ENCODE measurements around the gene MRPL20. TPM values are rescaled to one million over a fixed set of nuclear protein-coding genes. Genes with fewer than 3 reads are reported as not detected.

MRPL20 gene
- total and polyA plus RNA-seq, 9 of the 15 experiments (the other 6 are each of a cell fraction or from before 2014, with no cell fraction given) = 180 to 671 (median 229) TPM

DNA sequence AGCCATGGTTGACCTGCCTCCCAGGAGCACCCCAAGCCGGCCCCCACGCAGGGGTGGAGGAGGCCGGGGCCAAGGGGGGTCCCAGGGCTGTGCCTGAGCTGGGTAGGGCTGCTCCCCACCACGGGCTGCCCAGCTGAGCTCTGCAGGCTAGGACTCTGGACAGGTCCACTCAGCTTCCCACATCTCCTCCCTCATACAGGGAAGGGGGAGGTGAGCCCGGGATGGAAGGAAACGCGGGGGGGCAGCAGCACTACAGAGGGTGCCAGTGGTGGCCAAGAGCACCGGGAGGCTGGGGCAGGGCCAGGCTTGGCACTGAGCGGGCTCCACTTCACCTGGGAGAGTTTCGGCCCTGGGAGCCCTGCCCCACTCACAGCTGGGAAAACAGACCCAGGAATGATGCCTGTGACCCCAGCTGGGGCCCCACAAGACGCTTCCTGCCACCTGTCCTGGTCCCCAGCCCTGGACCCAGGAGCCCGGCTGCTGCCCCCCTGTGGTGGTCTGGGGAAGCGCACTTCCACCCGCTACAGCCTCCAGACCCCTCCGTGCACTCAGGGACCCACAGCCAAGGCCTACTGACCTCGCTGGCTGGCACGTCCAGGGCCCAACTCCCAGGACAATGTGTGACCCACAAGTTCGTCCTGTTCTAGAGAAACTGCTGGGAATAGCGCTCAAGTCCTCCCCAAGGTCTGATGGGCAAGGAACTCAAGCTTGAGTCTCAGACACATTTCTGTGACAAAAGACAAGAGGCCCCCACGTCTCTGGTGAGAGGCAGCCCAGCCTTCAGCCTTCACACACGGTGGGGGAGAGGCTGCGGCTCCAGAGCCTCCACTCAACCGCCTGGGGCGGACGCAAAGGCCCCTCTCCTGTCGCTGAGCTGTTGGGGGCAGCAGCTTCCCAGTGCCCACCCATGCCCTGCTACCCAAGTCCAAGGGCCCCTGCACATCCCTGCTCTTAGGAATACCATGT lies 35.1 kb downstream of the MRPL20 start (continued):
- TF ChIP-seq, protein P1, sequence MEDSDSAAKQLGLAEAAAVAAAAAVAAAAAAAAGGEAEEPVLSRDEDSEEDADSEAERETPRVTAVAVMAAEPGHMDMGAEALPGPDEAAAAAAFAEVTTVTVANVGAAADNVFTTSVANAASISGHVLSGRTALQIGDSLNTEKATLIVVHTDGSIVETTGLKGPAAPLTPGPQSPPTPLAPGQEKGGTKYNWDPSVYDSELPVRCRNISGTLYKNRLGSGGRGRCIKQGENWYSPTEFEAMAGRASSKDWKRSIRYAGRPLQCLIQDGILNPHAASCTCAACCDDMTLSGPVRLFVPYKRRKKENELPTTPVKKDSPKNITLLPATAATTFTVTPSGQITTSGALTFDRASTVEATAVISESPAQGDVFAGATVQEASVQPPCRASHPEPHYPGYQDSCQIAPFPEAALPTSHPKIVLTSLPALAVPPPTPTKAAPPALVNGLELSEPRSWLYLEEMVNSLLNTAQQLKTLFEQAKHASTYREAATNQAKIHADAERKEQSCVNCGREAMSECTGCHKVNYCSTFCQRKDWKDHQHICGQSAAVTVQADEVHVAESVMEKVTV (CRISPR knock-in tag; IDR thresholded peaks at IDR 0.05) = 0 out of 2 replicates have a peak, but pooled peaks have one; percentile 20
- TF ChIP-seq MCM3 (IDR thresholded peaks at IDR 0.05) (no peak), SIN3B (IDR thresholded peaks at IDR 0.05; ENCODE audit: low read depth) (peak; percentile 19; the same call in 1 of the 2 replicates), HMGN3 (IDR thresholded peaks at IDR 0.05; ENCODE audit: borderline replicate concordance, extremely low read depth, insufficient read length, low read depth, low read length) (peak; percentile 36), MTA3 (IDR thresholded peaks at IDR 0.05; ENCODE audit: borderline replicate concordance) (peak; percentile 36; the same call in 1 of the 2 replicates), ZNF232 (CRISPR knock-in tag; IDR thresholded peaks at IDR 0.05) (no peak), ELF2 (CRISPR knock-in tag; IDR thresholded peaks at IDR 0.05) (peak; percentile 55; the same call in 1 of the 2 replicates), STAG1 (CRISPR knock-in tag; IDR thresholded peaks at IDR 0.05; ENCODE audit: borderline replicate concordance) (0 out of 2 replicates have a peak, but pooled peaks have one; percentile 17), CREM (IDR thresholded peaks at IDR 0.05; ENCODE audit: low read depth) (0 out of 2 replicates have a peak, but pooled peaks have one; percentile 27), HSF4 (CRISPR knock-in tag; IDR thresholded peaks at IDR 0.05; ENCODE audit: borderline replicate concordance) (no peak), SMC3 (conservative IDR thresholded peaks at IDR 0.05; ENCODE audit: insufficient read depth, low read depth, low read length) (peak; percentile 88), ZBTB7A (IDR thresholded peaks at IDR 0.05; ENCODE audit: borderline replicate concordance, control insufficient read depth, low read depth, low read length) (peak; percentile 86; the same call in 1 of the 2 replicates), ZNF24 (IDR thresholded peaks at IDR 0.05) (no peak)
- TF ChIP-seq, protein P2, sequence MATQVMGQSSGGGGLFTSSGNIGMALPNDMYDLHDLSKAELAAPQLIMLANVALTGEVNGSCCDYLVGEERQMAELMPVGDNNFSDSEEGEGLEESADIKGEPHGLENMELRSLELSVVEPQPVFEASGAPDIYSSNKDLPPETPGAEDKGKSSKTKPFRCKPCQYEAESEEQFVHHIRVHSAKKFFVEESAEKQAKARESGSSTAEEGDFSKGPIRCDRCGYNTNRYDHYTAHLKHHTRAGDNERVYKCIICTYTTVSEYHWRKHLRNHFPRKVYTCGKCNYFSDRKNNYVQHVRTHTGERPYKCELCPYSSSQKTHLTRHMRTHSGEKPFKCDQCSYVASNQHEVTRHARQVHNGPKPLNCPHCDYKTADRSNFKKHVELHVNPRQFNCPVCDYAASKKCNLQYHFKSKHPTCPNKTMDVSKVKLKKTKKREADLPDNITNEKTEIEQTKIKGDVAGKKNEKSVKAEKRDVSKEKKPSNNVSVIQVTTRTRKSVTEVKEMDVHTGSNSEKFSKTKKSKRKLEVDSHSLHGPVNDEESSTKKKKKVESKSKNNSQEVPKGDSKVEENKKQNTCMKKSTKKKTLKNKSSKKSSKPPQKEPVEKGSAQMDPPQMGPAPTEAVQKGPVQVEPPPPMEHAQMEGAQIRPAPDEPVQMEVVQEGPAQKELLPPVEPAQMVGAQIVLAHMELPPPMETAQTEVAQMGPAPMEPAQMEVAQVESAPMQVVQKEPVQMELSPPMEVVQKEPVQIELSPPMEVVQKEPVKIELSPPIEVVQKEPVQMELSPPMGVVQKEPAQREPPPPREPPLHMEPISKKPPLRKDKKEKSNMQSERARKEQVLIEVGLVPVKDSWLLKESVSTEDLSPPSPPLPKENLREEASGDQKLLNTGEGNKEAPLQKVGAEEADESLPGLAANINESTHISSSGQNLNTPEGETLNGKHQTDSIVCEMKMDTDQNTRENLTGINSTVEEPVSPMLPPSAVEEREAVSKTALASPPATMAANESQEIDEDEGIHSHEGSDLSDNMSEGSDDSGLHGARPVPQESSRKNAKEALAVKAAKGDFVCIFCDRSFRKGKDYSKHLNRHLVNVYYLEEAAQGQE (IDR thresholded peaks at IDR 0.05; ENCODE audit: borderline replicate concordance) = peak; percentile 64; the same call in 1 of the 2 replicates
- TF ChIP-seq, protein P2 (CRISPR knock-in tag; IDR thresholded peaks at IDR 0.05; ENCODE audit: low read depth) = no peak; the same call in 1 of the 2 replicates
- TF ChIP-seq, protein P3, sequence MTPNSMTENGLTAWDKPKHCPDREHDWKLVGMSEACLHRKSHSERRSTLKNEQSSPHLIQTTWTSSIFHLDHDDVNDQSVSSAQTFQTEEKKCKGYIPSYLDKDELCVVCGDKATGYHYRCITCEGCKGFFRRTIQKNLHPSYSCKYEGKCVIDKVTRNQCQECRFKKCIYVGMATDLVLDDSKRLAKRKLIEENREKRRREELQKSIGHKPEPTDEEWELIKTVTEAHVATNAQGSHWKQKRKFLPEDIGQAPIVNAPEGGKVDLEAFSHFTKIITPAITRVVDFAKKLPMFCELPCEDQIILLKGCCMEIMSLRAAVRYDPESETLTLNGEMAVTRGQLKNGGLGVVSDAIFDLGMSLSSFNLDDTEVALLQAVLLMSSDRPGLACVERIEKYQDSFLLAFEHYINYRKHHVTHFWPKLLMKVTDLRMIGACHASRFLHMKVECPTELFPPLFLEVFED (CRISPR knock-in tag; conservative IDR thresholded peaks at IDR 0.05) = no peak
